ENCODE measurements around the gene ASB4. TPM values are rescaled to one million over a fixed set of nuclear protein-coding genes. Genes with fewer than 3 reads are reported as not detected.

The ASB4 gene
- total RNA-seq, 1 donor = not detected

DNA sequence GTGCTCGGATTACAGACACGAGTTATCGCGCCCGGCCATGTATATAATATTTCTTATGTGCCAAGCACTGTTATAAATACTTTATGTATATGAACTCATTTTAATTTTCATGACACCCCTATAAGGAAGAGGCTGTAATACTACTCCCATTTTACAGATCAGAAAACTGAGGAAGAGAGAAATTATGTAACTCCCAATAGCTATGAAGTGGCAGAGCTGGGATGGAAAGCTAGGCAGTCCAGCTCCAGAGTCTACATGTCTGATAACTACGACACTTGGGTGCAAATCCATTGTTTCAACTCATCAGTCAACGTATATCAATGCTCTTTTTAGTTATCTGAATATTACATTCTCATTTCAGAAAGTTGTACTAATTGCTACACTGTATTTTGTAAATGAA is 93.6 kb downstream of the ASB4 start:
- no peak for TF ChIP-seq CTCF (IDR thresholded peaks at IDR 0.05; ENCODE audit: insufficient read depth, low read depth, low read length)
- no peak overlapping the region for H3K4me3 ChIP-seq (ENCODE audit: low read depth, low read length)
- no peak for DNase-seq (ENCODE audit: low read depth)

GRCh38 chr7:95581467-95581866 is 95.7 kb downstream of the ASB4 start:
- no peak overlapping the region for H3K4me3 ChIP-seq (ENCODE audit: low read depth, low read length)
- TF ChIP-seq CTCF (IDR thresholded peaks at IDR 0.05; ENCODE audit: insufficient read depth, low read depth, low read length) = no peak
- DNase-seq (ENCODE audit: low read depth) = no peak

DNA sequence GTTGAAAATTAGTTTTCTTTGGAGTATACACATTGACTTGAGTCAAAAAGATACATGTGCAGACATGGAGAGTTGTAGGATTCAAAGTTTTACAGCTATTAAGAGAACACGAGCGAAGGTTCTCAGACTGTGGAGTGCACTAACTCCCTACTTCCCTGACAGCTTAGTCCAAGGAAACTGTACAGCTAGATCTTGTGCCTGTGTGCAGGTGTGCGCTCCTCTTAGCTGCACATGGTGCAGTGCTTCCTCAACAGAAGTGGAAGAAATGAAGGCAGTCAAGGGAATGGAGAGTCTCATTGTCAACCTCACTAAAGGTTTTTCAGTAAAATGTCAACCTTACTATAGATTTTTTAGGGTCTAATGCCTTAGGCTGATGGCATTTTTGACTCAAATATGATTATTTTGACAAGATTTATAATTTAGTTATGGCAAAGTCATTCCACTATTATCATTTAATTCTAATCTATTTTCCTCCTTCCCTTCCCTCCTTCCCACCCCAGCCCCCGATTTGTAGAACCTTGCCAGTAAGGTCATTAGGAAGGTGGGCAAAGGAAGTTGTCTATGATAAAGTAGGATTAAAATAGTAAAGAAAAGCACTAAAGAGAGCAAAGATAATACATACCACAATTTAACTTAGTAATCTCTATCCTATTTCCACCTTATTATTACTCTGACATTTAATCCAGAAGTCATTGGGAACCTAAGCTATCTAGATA is 97.0 kb downstream of the ASB4 start:
- DNase-seq (ENCODE audit: low read depth) = no peak
- TF ChIP-seq CTCF (IDR thresholded peaks at IDR 0.05; ENCODE audit: insufficient read depth, low read depth, low read length) = no peak
- no peak overlapping the region for H3K4me3 ChIP-seq (ENCODE audit: low read depth, low read length)

- no peak overlapping the region for H3K4me3 ChIP-seq (ENCODE audit: low read depth, low read length)
- DNase-seq (ENCODE audit: low read depth) = no peak
- no peak for TF ChIP-seq CTCF (IDR thresholded peaks at IDR 0.05; ENCODE audit: insufficient read depth, low read depth, low read length)
These were observed 98.3 kb downstream of the ASB4 start for GRCh38 chr7:95583834-95584621.

- no peak for DNase-seq (ENCODE audit: low read depth)
- no peak for TF ChIP-seq CTCF (IDR thresholded peaks at IDR 0.05; ENCODE audit: insufficient read depth, low read depth, low read length)
- H3K4me3 ChIP-seq (ENCODE audit: low read depth, low read length) = no peak overlapping the region
These were observed 99.2 kb downstream of the ASB4 start for GRCh38 chr7:95584769-95585425.

DNA sequence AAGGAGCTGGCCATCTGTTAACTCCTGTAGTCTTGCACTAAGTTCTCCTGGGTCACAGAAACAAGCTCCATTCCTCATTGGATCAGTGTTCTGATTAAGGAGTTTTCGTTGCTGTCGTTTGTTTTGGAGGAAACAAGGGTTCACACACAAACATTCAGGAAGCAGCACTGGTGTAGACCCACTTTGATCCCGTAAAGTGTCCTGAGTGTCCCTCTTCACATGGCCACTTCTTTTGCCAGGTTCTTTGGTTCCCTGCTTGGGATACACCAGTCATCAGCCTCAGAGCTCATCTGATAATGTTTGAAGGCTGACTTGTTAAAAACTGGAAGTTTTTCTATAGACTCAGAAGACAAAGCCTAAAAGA is 99.7 kb downstream of the ASB4 start:
- TF ChIP-seq CTCF (IDR thresholded peaks at IDR 0.05; ENCODE audit: insufficient read depth, low read depth, low read length) = no peak
- DNase-seq (ENCODE audit: low read depth) = no peak
- no peak overlapping the region for H3K4me3 ChIP-seq (ENCODE audit: low read depth, low read length)

All from fibroblast of villous mesenchyme (primary cell).